K562 (cell line): ENCODE measurements around the gene ZNF385D. TPM values are rescaled to one million over a fixed set of nuclear protein-coding genes. Genes with fewer than 3 reads are reported as not detected.

Experiments
- ATAC-seq: fragments of 200-7000 bp; cut with Tn5 transposase; 3 replicates; pipeline ENCODE4 v1.9.1; 2020; ENCODE audit warnings: moderate library complexity
- BruUV-seq: library from RNA; stranded (reverse); fragments of 400-500 nt; replicated peaks from 2 replicates; lab custom pipeline; 2021; lab: Mats Ljungman, UMichigan
- CTCF ChIA-PET: fragments of 300-600 bp; formaldehyde crosslinking; extraction: SDS; loops from one replicate; lab custom pipeline; 2021; ENCODE audit warnings: low intra/inter-chr PET ratio; lab: Yijun Ruan, JAX
- POLR2A ChIA-PET: fragments of 300-600, 350-650 bp; sonication (Branson Sonifier 250); formaldehyde crosslinking; extraction: SDS; loops from one replicate; lab custom pipeline; 2021; ENCODE audit warnings: antibody characterized with exemption, inconsistent platforms; lab: Yijun Ruan, JAX
- DNase-seq, 4 experiments: peaks; one replicate each; pipeline versions ENCODE4 v3.0.0 to v3.0.0-alpha.2; 2011 to 2018; ENCODE audit warnings: low spot score in 3 of 4, mixed read lengths in 3 of 4; ENCODE audit errors: extremely low read depth in 1 of 4
- FAIRE-seq: peaks from 2 replicates; lab custom pipeline; 2011; peaks lifted over from hg19 to GRCh38; lab: Jason Lieb, UNC
- H2AFZ ChIP-seq: 2 replicates; pipeline ENCODE4 v1.6.0; 2011; ENCODE audit warnings: low read depth, low read length, control low read depth, inconsistent platforms
- H3K27ac ChIP-seq: fragments of 200-600 bp; 3 replicates; pipeline ENCODE4 v1.8.0; 2011; ENCODE audit warnings: low read depth, mild to moderate bottlenecking, control low read depth, inconsistent platforms, low read length, moderate library complexity, mixed read lengths; ENCODE audit errors: extremely low read depth
- H3K27me3 ChIP-seq, 2 experiments: fragments of 300-600 bp in 1 of 2; 2 replicates in 1 of 2; 3 replicates in 1 of 2; pipeline versions ENCODE4 v1.6.0 to v1.8.0; 2011; ENCODE audit warnings: inconsistent platforms in 2 of 2, low read length in 2 of 2, mild to moderate bottlenecking in 1 of 2, mixed read lengths in 1 of 2, moderate library complexity in 1 of 2; ENCODE audit not compliant: control insufficient read depth in 2 of 2, insufficient read depth in 2 of 2
- H3K36me3 ChIP-seq: fragments of 300-600 bp; 3 replicates; pipeline ENCODE4 v1.8.0; 2011; ENCODE audit warnings: mild to moderate bottlenecking, low read length, inconsistent platforms; ENCODE audit not compliant: control insufficient read depth, insufficient read depth
- H3K4me1 ChIP-seq, 2 experiments: fragments of 200-600 bp in 1 of 2; replicated peaks in 1 of 2; 2 replicates in 1 of 2; 3 replicates in 1 of 2; pipeline versions ENCODE4 v1.5.1 to v1.8.0; 2011; ENCODE audit warnings: inconsistent platforms in 2 of 2, low read length in 2 of 2, mild to moderate bottlenecking in 1 of 2, mixed read lengths in 1 of 2, moderate library complexity in 1 of 2; ENCODE audit not compliant: control insufficient read depth in 2 of 2, insufficient read depth in 2 of 2
- H3K4me2 ChIP-seq: 2 replicates; pipeline ENCODE4 v1.6.1; 2011; ENCODE audit warnings: low read length, control low read depth, inconsistent platforms, mixed read lengths; ENCODE audit not compliant: insufficient read depth
- H3K4me3 ChIP-seq: fragments of 200-600 bp; sonication (generic), shearing (Covaris generic); 2 replicates; pipeline ENCODE4 v1.5.1; 2016; ENCODE audit warnings: control low read depth, inconsistent platforms
- H3K79me2 ChIP-seq: fragments of 200-600 bp; 3 replicates; pipeline ENCODE4 v1.8.0; 2011; ENCODE audit warnings: low read length, inconsistent platforms; ENCODE audit not compliant: control insufficient read depth, insufficient read depth
- H3K9ac ChIP-seq, 2 experiments: 2 replicates each; pipeline versions ENCODE4 v1.6.0 to v1.6.1; 2011; ENCODE audit warnings: low read depth in 2 of 2, low read length in 2 of 2, control low read depth in 1 of 2, inconsistent platforms in 1 of 2, mild to moderate bottlenecking in 1 of 2, mixed read lengths in 1 of 2; ENCODE audit not compliant: insufficient read depth in 1 of 2
- H3K9me1 ChIP-seq: one replicate; pipeline ENCODE4 v1.6.0; 2011; ENCODE audit warnings: inconsistent platforms, mild to moderate bottlenecking, low read length, moderate library complexity; ENCODE audit not compliant: control insufficient read depth, insufficient read depth
- H3K9me3 ChIP-seq: replicated peaks from 2 replicates; pipeline ENCODE4 v1.5.1; 2011; ENCODE audit warnings: low read depth, low read length, inconsistent platforms; ENCODE audit not compliant: control insufficient read depth, insufficient read depth
- H4K20me1 ChIP-seq: replicated peaks from 2 replicates; pipeline ENCODE4 v1.6.1; 2011; ENCODE audit warnings: low read length, inconsistent platforms, mixed read lengths; ENCODE audit not compliant: control insufficient read depth, insufficient read depth
- HNRNPK ChIP-seq: fragments of 200-400 bp; formaldehyde crosslinking; IDR thresholded peaks from one replicate; pipeline ENCODE4 v1.6.1; 2018; ENCODE audit warnings: mild to moderate bottlenecking, low read depth, low read length; ENCODE audit not compliant: poor library complexity, severe bottlenecking
- NR2F6 ChIP-seq: fragments of 450-650 bp; formaldehyde crosslinking; IDR thresholded peaks from 2 replicates; pipeline ENCODE4 v1.4.0; 2020; ENCODE audit warnings: mild to moderate bottlenecking
- PCBP1 ChIP-seq: fragments of 200-400 bp; formaldehyde crosslinking; IDR thresholded peaks from 2 replicates; pipeline ENCODE4 v1.6.1; 2018; ENCODE audit warnings: mild to moderate bottlenecking, low read depth, low read length; ENCODE audit not compliant: poor library complexity, severe bottlenecking
- PCBP2 ChIP-seq: fragments of 200-400 bp; formaldehyde crosslinking; IDR thresholded peaks from 2 replicates; pipeline ENCODE4 v1.6.1; 2018; ENCODE audit warnings: low read length, low read depth, mild to moderate bottlenecking, moderate library complexity; ENCODE audit not compliant: poor library complexity, severe bottlenecking
- WGBS: fragments of 100-300 bp; shearing (Covaris generic); methylation state at CpG from one replicate; pipeline ENCODE4 v1.1.6; 2016; ENCODE audit warnings: low coverage, mixed read lengths; ENCODE audit not compliant: insufficient coverage; ENCODE audit errors: missing lambda C conversion rate; 5-methylcytosine and 5-hydroxymethylcytosine counted together
- in situ Hi-C: fragments of 300-500 bp; cut with MboI; formaldehyde crosslinking; loops from 4 replicates; pipeline ENCODE4 v1.15.0; 2018; ENCODE audit warnings: inconsistent platforms, mixed read lengths
- intact Hi-C: fragments of 100-400 bp; cut with micrococcal nuclease; formaldehyde crosslinking; loops from 2 replicates; pipeline ENCODE4 v1.14.2; 2022
- polyA plus RNA-seq, 8 experiments: library from polyadenylated mRNA; depleted of rRNA in 4 of 8; stranded (reverse) in 5 of 8; unstranded in 3 of 8; fragments of >200 nt; fragmentation: Nextera tagmentation in 2 of 8; fragmentation: Illumina TruSeq in 1 of 8; extraction: Ambion mirVana in 2 of 8; extraction: Trizol in 1 of 8; gene quantifications; 2 replicates each; pipeline versions ENCODE4 v1.2.1 to v1.2.3, GENCODE V29; 2011 to 2014; ENCODE audit warnings: inconsistent platforms in 1 of 8, missing spikeins in 1 of 8
- total RNA-seq, 7 experiments: library from RNA; depleted of rRNA in 6 of 7; stranded (reverse); fragments of >200 nt in 6 of 7; fragmentation: Illumina TruSeq in 2 of 7; extraction: Trizol in 2 of 7; gene quantifications; 2 replicates each; pipeline versions ENCODE4 v1.2.1 to v1.2.3, GENCODE V29; 2011 to 2021; ENCODE audit warnings: low replicate concordance in 1 of 7
- TF ChIP-seq, protein P1 (sequence below), 3 experiments: fragments of 200-800 bp in 1 of 3; sonication (Bioruptor generic) in 1 of 3; sonication (generic) in 1 of 3; formaldehyde crosslinking in 1 of 3; IDR thresholded peaks; 2 replicates each; pipeline versions ENCODE4 v1.6.1 to v1.8.0; 2016 to 2022; ENCODE audit warnings: mild to moderate bottlenecking in 2 of 3, missing compliant biosample characterization in 2 of 3, missing genetic modification characterization in 2 of 3, missing genetic modification reagents in 1 of 3

ZNF385D gene
- total and polyA plus RNA-seq, 9 of the 15 experiments (the other 6 are each of a cell fraction or from before 2014, with no cell fraction given) = 0.14 to 1.7 (median 0.51) TPM

GRCh38 chr3:21670386-21670785 is 80.6 kb downstream of the ZNF385D start:
- TF ChIP-seq NR2F6 (CRISPR knock-in tag) (no peak), HNRNPK (peak; percentile 94), PCBP2 (peak; percentile 62), PCBP1 (peak; percentile 78)
- TF ChIP-seq, protein P1, sequence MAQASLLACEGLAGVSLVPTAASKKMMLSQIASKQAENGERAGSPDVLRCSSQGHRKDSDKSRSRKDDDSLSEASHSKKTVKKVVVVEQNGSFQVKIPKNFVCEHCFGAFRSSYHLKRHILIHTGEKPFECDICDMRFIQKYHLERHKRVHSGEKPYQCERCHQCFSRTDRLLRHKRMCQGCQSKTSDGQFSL (CRISPR knock-in tag; IDR thresholded peaks at IDR 0.05) = no peak
- TF ChIP-seq, protein P1 (tag; IDR thresholded peaks at IDR 0.05) = 0 out of 4 replicates have a peak, but pooled peaks of 1 of the 2 experiments have one; percentile 47
- no peaks in the 10 kb centered on the region for H3K9me1 ChIP-seq
- CTCF ChIA-PET = no interaction called here
- no peaks in the 10 kb centered on the region for H3K79me2 ChIP-seq
- no peak overlapping the region for H3K4me3 ChIP-seq
- no TSS peak for BruUV-seq
- no peaks in the 10 kb centered on the region for H3K27me3 ChIP-seq
- no peak for FAIRE-seq
- peak in 1 of 4 experiments; percentile 9 for DNase-seq
- intact Hi-C loops (no loop called here), in situ Hi-C loops (no loop called here)
- no peaks in the 10 kb centered on the region for H3K36me3 ChIP-seq
- no peaks in the 10 kb centered on the region for H3K4me1 ChIP-seq
- no peak for ATAC-seq
- WGBS = 44% methylated on average over 4 of the region's 6 CpGs
- H3K4me2 ChIP-seq = no peak overlapping the region
- H4K20me1 ChIP-seq = no peaks in the 10 kb centered on the region
- no peak overlapping the region for H3K9ac ChIP-seq
- POLR2A ChIA-PET = no interaction called here
- H3K9me3 ChIP-seq = no peaks in the 10 kb centered on the region
- H2AFZ ChIP-seq = no peak overlapping the region
- no peak overlapping the region for H3K27ac ChIP-seq
